Measurements from ENCODE around the gene LRRC7. TPM values are rescaled to one million over a fixed set of nuclear protein-coding genes. Genes with fewer than 3 reads are reported as not detected.

LRRC7 gene
- total and polyA plus RNA-seq, 4 experiments from 2014 or later: not detected

- H3K27ac ChIP-seq (ENCODE audit: low read depth, low read length): no peak overlapping the region
- no peaks in the 10 kb centered on the region for H3K9me3 ChIP-seq (ENCODE audit: control insufficient read depth in 1 of 2, low read length in 2 of 2)
- intact Hi-C loops (cut with micrococcal nuclease): no loop called here
- Mint-ChIP-seq H3K4me3 (no peak overlapping the region), H3K27ac (no peak overlapping the region), H3K36me3 (no peaks in the 10 kb centered on the region), H3K9me3 (no peaks in the 10 kb centered on the region), H3K27me3 (peaks cover 0 to 1% of the 10 kb centered on the region in 2 donors), H3K4me1 (no peaks in the 10 kb centered on the region)
- H3K36me3 ChIP-seq (ENCODE audit: insufficient read depth, low read length): no peaks in the 10 kb centered on the region
- CTCF ChIA-PET (ENCODE audit: partially characterized antibody): no interaction called here
- no peak overlapping the region for H3K4me3 ChIP-seq (ENCODE audit: low read length in 2 of 2)
- H3K4me1 ChIP-seq (ENCODE audit: insufficient read depth, low read length): no peaks in the 10 kb centered on the region
- POLR2A ChIA-PET (ENCODE audit: partially characterized antibody): no interaction called here
- no peak for DNase-seq
- H3K27me3 ChIP-seq (ENCODE audit: insufficient read depth, low read length): no peaks in the 10 kb centered on the region
Observed at GRCh38 chr1:70017770-70018169, 450.0 kb downstream of the LRRC7 start.

- Mint-ChIP-seq H3K27ac (no peak overlapping the region), H3K36me3 (no peaks in the 10 kb centered on the region), H3K27me3 (no peaks in the 10 kb centered on the region), H3K4me3 (no peak overlapping the region), H3K9me3 (no peaks in the 10 kb centered on the region), H3K4me1 (no peaks in the 10 kb centered on the region)
- no peak for DNase-seq
- no peaks in the 10 kb centered on the region for H3K36me3 ChIP-seq (ENCODE audit: insufficient read depth, low read length)
- H3K9me3 ChIP-seq (ENCODE audit: control insufficient read depth in 1 of 2, low read length in 2 of 2): no peaks in the 10 kb centered on the region
- H3K27ac ChIP-seq (ENCODE audit: low read depth, low read length): no peak overlapping the region
- ChIA-PET CTCF (ENCODE audit: partially characterized antibody) (no interaction called here), POLR2A (ENCODE audit: partially characterized antibody) (no interaction called here)
- H3K27me3 ChIP-seq (ENCODE audit: insufficient read depth, low read length): no peaks in the 10 kb centered on the region
- intact Hi-C loops (cut with micrococcal nuclease): no loop called here
- no peaks in the 10 kb centered on the region for H3K4me1 ChIP-seq (ENCODE audit: insufficient read depth, low read length)
- H3K4me3 ChIP-seq (ENCODE audit: low read length in 2 of 2): no peak overlapping the region
Observed at GRCh38 chr1:70024272-70024671, 456.6 kb downstream of the LRRC7 start.

GRCh38 chr1:70025052-70025451, 457.3 kb downstream of the LRRC7 start:
- Histone ChIP-seq H3K36me3 (ENCODE audit: insufficient read depth, low read length) (no peaks in the 10 kb centered on the region), H3K27ac (ENCODE audit: low read depth, low read length) (no peak overlapping the region), H3K9me3 (ENCODE audit: control insufficient read depth in 1 of 2, low read length in 2 of 2) (no peaks in the 10 kb centered on the region), H3K27me3 (ENCODE audit: insufficient read depth, low read length) (no peaks in the 10 kb centered on the region), H3K4me1 (ENCODE audit: insufficient read depth, low read length) (no peaks in the 10 kb centered on the region), H3K4me3 (ENCODE audit: low read length in 2 of 2) (no peak overlapping the region)
- H3K4me3 Mint-ChIP-seq: no peak overlapping the region
- peaks cover 0 to 2% (median 0%) of the 10 kb centered on the region in 4 donors for H3K4me1 Mint-ChIP-seq
- POLR2A ChIA-PET (ENCODE audit: partially characterized antibody): no interaction called here
- no peak for DNase-seq
- H3K27me3 Mint-ChIP-seq: no peaks in the 10 kb centered on the region
- no peaks in the 10 kb centered on the region for H3K9me3 Mint-ChIP-seq
- intact Hi-C loops (cut with micrococcal nuclease): no loop called here
- no peaks in the 10 kb centered on the region for H3K36me3 Mint-ChIP-seq
- H3K27ac Mint-ChIP-seq: no peak overlapping the region
- CTCF ChIA-PET (ENCODE audit: partially characterized antibody): no interaction called here

- H3K4me1 Mint-ChIP-seq: peaks cover 0 to 2% (median 0%) of the 10 kb centered on the region in 4 donors
- H3K27ac Mint-ChIP-seq: no peak overlapping the region
- intact Hi-C loops (cut with micrococcal nuclease): no loop called here
- H3K4me3 ChIP-seq (ENCODE audit: low read length in 2 of 2): no peak overlapping the region
- POLR2A ChIA-PET (ENCODE audit: partially characterized antibody): no interaction called here
- H3K4me1 ChIP-seq (ENCODE audit: insufficient read depth, low read length): no peaks in the 10 kb centered on the region
- no peaks in the 10 kb centered on the region for H3K9me3 ChIP-seq (ENCODE audit: control insufficient read depth in 1 of 2, low read length in 2 of 2)
- H3K27me3 Mint-ChIP-seq: no peaks in the 10 kb centered on the region
- DNase-seq: no peak
- no peaks in the 10 kb centered on the region for H3K27me3 ChIP-seq (ENCODE audit: insufficient read depth, low read length)
- CTCF ChIA-PET (ENCODE audit: partially characterized antibody): no interaction called here
- H3K4me3 Mint-ChIP-seq: no peak overlapping the region
- no peaks in the 10 kb centered on the region for H3K9me3 Mint-ChIP-seq
- H3K27ac ChIP-seq (ENCODE audit: low read depth, low read length): no peak overlapping the region
- no peaks in the 10 kb centered on the region for H3K36me3 Mint-ChIP-seq
- no peaks in the 10 kb centered on the region for H3K36me3 ChIP-seq (ENCODE audit: insufficient read depth, low read length)
Observed at GRCh38 chr1:70025846-70026245, 458.1 kb downstream of the LRRC7 start.

- Mint-ChIP-seq H3K27ac (no peak overlapping the region), H3K36me3 (no peaks in the 10 kb centered on the region), H3K27me3 (no peaks in the 10 kb centered on the region), H3K9me3 (peaks cover 0 to 2% (median 0%) of the 10 kb centered on the region in 8 donors), H3K4me1 (peaks cover 0 to 2% (median 0%) of the 10 kb centered on the region in 4 donors), H3K4me3 (no peak overlapping the region)
- Histone ChIP-seq H3K27me3 (ENCODE audit: insufficient read depth, low read length) (no peaks in the 10 kb centered on the region), H3K36me3 (ENCODE audit: insufficient read depth, low read length) (no peaks in the 10 kb centered on the region), H3K9me3 (ENCODE audit: control insufficient read depth in 1 of 2, low read length in 2 of 2) (no peaks in the 10 kb centered on the region), H3K4me1 (ENCODE audit: insufficient read depth, low read length) (no peaks in the 10 kb centered on the region), H3K27ac (ENCODE audit: low read depth, low read length) (no peak overlapping the region), H3K4me3 (ENCODE audit: low read length in 2 of 2) (no peak overlapping the region)
- no peak for DNase-seq
- CTCF ChIA-PET (ENCODE audit: partially characterized antibody): interaction anchor here (0.7 kb wide), 1 partner anchor 494 kb away, joined by 3 read pairs; no protein-coding TSS in a partner anchor
- intact Hi-C loops (cut with micrococcal nuclease): no loop called here
- POLR2A ChIA-PET (ENCODE audit: partially characterized antibody): no interaction called here
Observed at GRCh38 chr1:70033266-70033873, 465.6 kb downstream of the LRRC7 start.

GRCh38 chr1:70033936-70034335, 466.2 kb downstream of the LRRC7 start:
- H3K4me3 Mint-ChIP-seq: no peak overlapping the region
- Histone ChIP-seq H3K4me3 (ENCODE audit: low read length in 2 of 2) (no peak overlapping the region), H3K27ac (ENCODE audit: low read depth, low read length) (no peak overlapping the region), H3K27me3 (ENCODE audit: insufficient read depth, low read length) (no peaks in the 10 kb centered on the region), H3K9me3 (ENCODE audit: control insufficient read depth in 1 of 2, low read length in 2 of 2) (no peaks in the 10 kb centered on the region), H3K4me1 (ENCODE audit: insufficient read depth, low read length) (no peaks in the 10 kb centered on the region), H3K36me3 (ENCODE audit: insufficient read depth, low read length) (no peaks in the 10 kb centered on the region)
- DNase-seq: no peak
- H3K27me3 Mint-ChIP-seq: no peaks in the 10 kb centered on the region
- peaks cover 0 to 2% (median 0%) of the 10 kb centered on the region in 4 donors for H3K4me1 Mint-ChIP-seq
- ChIA-PET POLR2A (ENCODE audit: partially characterized antibody) (no interaction called here), CTCF (ENCODE audit: partially characterized antibody) (no interaction called here)
- no peaks in the 10 kb centered on the region for H3K36me3 Mint-ChIP-seq
- no peak overlapping the region for H3K27ac Mint-ChIP-seq
- H3K9me3 Mint-ChIP-seq: peaks cover 0 to 2% (median 0%) of the 10 kb centered on the region in 8 donors
- intact Hi-C loops (cut with micrococcal nuclease): no loop called here

GRCh38 chr1:70034403-70034802, 466.7 kb downstream of the LRRC7 start:
- no peak overlapping the region for H3K4me3 Mint-ChIP-seq
- no peak overlapping the region for H3K27ac Mint-ChIP-seq
- Histone ChIP-seq H3K4me3 (ENCODE audit: low read length in 2 of 2) (no peak overlapping the region), H3K27me3 (ENCODE audit: insufficient read depth, low read length) (no peaks in the 10 kb centered on the region), H3K9me3 (ENCODE audit: control insufficient read depth in 1 of 2, low read length in 2 of 2) (no peaks in the 10 kb centered on the region), H3K27ac (ENCODE audit: low read depth, low read length) (no peak overlapping the region), H3K36me3 (ENCODE audit: insufficient read depth, low read length) (no peaks in the 10 kb centered on the region), H3K4me1 (ENCODE audit: insufficient read depth, low read length) (no peaks in the 10 kb centered on the region)
- ChIA-PET CTCF (ENCODE audit: partially characterized antibody) (no interaction called here), POLR2A (ENCODE audit: partially characterized antibody) (no interaction called here)
- peaks cover 0 to 2% (median 0%) of the 10 kb centered on the region in 8 donors for H3K9me3 Mint-ChIP-seq
- H3K27me3 Mint-ChIP-seq: no peaks in the 10 kb centered on the region
- no peak for DNase-seq
- no peaks in the 10 kb centered on the region for H3K36me3 Mint-ChIP-seq
- intact Hi-C loops (cut with micrococcal nuclease): no loop called here
- peaks cover 0 to 2% (median 0%) of the 10 kb centered on the region in 4 donors for H3K4me1 Mint-ChIP-seq

GRCh38 chr1:70038025-70038424, 470.3 kb downstream of the LRRC7 start:
- Histone ChIP-seq H3K27ac (ENCODE audit: low read depth, low read length) (no peak overlapping the region), H3K27me3 (ENCODE audit: insufficient read depth, low read length) (no peaks in the 10 kb centered on the region), H3K36me3 (ENCODE audit: insufficient read depth, low read length) (no peaks in the 10 kb centered on the region), H3K4me1 (ENCODE audit: insufficient read depth, low read length) (no peaks in the 10 kb centered on the region), H3K4me3 (ENCODE audit: low read length in 2 of 2) (no peak overlapping the region), H3K9me3 (ENCODE audit: control insufficient read depth in 1 of 2, low read length in 2 of 2) (no peaks in the 10 kb centered on the region)
- Mint-ChIP-seq H3K36me3 (no peaks in the 10 kb centered on the region), H3K27ac (no peak overlapping the region), H3K9me3 (peaks cover 0 to 2% (median 0%) of the 10 kb centered on the region in 8 donors), H3K4me1 (no peaks in the 10 kb centered on the region), H3K27me3 (no peaks in the 10 kb centered on the region), H3K4me3 (no peak overlapping the region)
- no peak for DNase-seq
- ChIA-PET CTCF (ENCODE audit: partially characterized antibody) (no interaction called here), POLR2A (ENCODE audit: partially characterized antibody) (no interaction called here)
- intact Hi-C loops (cut with micrococcal nuclease): no loop called here

Data from CD4-positive, alpha-beta memory T cell (primary cell).